RKO (cell line): ENCODE measurements around the gene ZBTB8B.
A peak's percentile ranks its signal among the peaks of the same experiment; 100 is the strongest.
"Not testable (repeated sequence)": the region's sequence is repeated elsewhere in the genome, so short reads cannot be mapped to it uniquely, and the experiment has no call there.

Experiments used
- DNase-seq: peaks from one replicate; pipeline ENCODE4 v3.0.0-alpha.2; 2016; ENCODE audit warnings: low spot score

Gene ZBTB8B

GRCh38 chr1:32464716-32465577 is at the start of gene ZBTB8B:
Gene ZBTB8B (plus strand): TSS chr1:32465072. CDS start chr1:32470625, 5,553 bp downstream.
- DNase-seq: no peak

GRCh38 chr1:32421775-32422174 is 43.1 kb upstream of the ZBTB8B start:
- DNase-seq: no peak

GRCh38 chr1:32426489-32427255 is 38.2 kb upstream of the ZBTB8B start:
- no peak for DNase-seq

- DNase-seq: no peak
Observed at GRCh38 chr1:32427264-32427963, 37.5 kb upstream of the ZBTB8B start.

- no peak for DNase-seq
Observed at GRCh38 chr1:32431736-32432400, 33.0 kb upstream of the ZBTB8B start.

GRCh38 chr1:32438136-32438535 is 26.7 kb upstream of the ZBTB8B start:
- no peak for DNase-seq

GRCh38 chr1:32438777-32439176 is 26.1 kb upstream of the ZBTB8B start:
- DNase-seq: not testable (repeated sequence)

- not testable (repeated sequence) for DNase-seq
Observed at GRCh38 chr1:32441467-32441866, 23.4 kb upstream of the ZBTB8B start.

- no peak for DNase-seq
Observed at GRCh38 chr1:32447469-32448185, 17.2 kb upstream of the ZBTB8B start.

- peak; percentile 40 for DNase-seq
Observed at GRCh38 chr1:32448186-32448772, 16.6 kb upstream of the ZBTB8B start.

- no peak for DNase-seq
Observed at GRCh38 chr1:32448773-32449456, 16.0 kb upstream of the ZBTB8B start.

GRCh38 chr1:32449457-32449831 is 15.4 kb upstream of the ZBTB8B start:
- DNase-seq: not testable (repeated sequence)

GRCh38 chr1:32454726-32455125 is 10.1 kb upstream of the ZBTB8B start:
- no peak for DNase-seq

- DNase-seq: no peak
Observed at GRCh38 chr1:32455958-32456357, 8.9 kb upstream of the ZBTB8B start.

GRCh38 chr1:32458798-32459197 is 6.1 kb upstream of the ZBTB8B start:
- not testable (repeated sequence) for DNase-seq

GRCh38 chr1:32462977-32463376 is 1.9 kb upstream of the ZBTB8B start:
- not testable (repeated sequence) for DNase-seq

- DNase-seq: no peak
Observed at GRCh38 chr1:32464191-32464715, 619 bp upstream of the ZBTB8B start.

GRCh38 chr1:32465578-32465933 is 684 bp downstream of the ZBTB8B start:
- no peak for DNase-seq

- no peak for DNase-seq
Observed at GRCh38 chr1:32466761-32467160, 1.9 kb downstream of the ZBTB8B start.

- no peak for DNase-seq
Observed at GRCh38 chr1:32468791-32469190, 3.9 kb downstream of the ZBTB8B start.
